Epidermal melanocyte (primary cell): ENCODE measurements around the gene HPSE.
A peak's percentile ranks its signal among the peaks of the same experiment; 100 is the strongest.

ENCODE experiments used
- DNase-seq: peaks from one replicate; pipeline ENCODE4 v3.0.0; 2011; ENCODE audit warnings: low spot score; ENCODE audit not compliant: insufficient read length

Gene HPSE

DNA sequence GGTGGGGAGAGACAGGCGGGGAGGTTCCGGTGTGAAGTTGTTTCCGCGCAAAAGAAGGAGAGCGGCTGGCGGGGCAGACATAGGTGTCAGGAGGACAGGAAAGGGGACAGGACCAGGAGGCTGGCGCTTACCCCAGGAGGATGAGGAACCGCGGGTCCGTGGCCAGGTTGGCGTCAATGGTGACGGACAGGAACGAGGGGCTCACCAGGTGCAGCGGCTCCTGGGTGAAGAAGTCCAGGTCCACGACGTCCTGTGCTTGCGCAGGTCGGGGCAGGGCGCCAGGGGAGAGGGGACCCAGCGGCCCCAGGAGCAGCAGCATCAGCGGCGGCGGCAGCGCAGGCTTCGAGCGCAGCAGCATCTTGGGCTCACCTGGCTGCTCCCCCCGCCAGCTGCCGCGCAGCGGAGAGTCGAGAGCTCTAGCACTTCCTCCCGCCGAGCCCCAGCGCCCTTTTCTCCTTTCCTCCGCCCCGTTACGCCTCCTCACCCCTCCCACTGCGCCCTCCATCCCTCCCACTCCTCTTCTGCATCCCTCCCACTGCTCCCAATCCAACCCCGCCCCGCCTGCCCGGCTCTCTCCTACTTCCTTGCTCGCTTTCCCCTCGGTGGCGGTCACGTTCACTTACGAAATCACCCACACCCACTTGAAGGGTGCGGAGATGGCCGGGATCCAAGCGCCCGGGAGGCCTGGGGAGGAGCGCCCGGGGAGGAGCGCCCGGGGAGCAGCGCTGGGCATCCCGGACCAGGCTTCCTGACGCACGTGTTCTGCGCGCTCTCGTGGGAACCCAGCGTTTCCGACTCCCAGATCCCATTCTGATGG is at the start of gene HPSE:
HPSE (minus strand) TSS at position 424 of the 817 bp plus-strand sequence; CDS start at position 358, 66 bp downstream.
- DNase-seq: no peak

DNA sequence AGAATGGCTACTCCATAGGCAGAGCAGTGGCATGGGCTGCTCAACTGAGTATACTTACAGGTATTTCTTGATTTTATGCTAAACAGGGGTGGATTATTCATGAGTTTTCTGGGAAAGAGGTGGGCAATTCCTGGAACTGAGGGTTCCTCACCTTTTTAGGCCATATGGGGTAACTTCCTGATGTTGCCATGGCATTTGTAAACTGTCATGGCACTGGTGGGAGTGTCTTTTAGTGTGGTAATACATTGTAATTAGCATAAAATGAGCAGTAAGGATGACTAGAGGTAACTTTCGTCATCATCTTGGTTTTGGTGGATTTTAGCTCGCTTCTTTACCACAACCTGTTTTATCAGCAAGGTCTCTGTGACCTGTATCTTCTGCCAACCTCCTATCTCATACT is 48.2 kb upstream of the HPSE start:
- no peak for DNase-seq

DNA sequence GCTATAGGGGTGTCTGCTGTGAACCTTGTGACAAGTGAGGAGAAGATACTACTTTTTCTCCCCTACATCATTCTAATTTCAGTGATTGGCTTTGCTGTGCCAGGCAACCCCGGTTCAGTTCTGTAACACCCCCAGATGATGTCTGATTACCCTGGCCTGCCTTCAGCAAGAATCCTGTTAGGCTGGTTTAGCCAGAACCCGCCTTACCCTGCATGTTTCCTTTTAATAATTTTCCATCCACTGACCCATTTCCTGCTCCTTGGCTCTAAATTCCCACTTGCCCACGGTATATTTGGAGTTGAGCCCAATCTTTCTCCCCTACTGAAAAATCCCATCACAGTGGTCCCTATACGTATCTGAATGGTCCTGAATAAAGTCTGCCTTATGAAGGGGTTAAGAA is 46.5 kb upstream of the HPSE start:
- no peak for DNase-seq

DNA sequence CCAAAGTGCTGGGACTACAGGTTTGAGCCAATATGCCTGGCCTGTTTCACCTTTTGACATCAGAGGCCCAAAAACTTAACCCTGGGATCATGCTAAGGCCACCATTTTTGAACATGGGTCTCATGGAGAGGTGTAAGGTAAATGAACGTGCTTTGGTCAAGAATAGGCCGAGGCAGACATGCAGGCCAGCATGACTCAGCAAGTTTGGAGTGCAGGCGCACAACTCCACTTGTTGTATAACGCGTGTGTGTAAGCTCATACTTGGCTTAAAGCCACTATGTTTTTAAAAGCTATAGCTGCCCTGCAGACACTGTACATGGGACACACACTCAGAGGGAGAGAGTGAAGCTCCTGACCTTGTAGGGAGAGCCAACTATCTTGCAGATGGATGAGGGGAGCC is 43.8 kb upstream of the HPSE start:
- DNase-seq: no peak

DNA sequence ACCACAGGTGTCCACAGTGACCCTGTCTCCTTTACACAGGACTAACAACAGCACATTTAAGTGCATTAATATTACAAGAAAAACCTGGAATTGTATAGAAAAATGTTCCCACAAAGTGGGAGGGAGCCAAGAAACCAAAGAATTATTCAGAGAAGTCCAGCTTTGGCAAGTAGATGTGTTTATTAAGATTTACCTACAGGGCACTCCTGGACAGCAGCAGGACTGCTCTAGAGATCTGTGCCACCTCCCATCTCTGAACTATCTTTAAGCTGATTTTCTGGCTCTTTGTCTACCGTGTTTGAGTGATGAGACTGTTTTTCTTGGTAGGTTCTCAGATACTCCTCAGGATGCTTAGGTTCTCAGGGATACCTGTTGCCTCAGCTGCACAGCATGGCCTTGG is 38.3 kb upstream of the HPSE start:
- no peak for DNase-seq

DNA sequence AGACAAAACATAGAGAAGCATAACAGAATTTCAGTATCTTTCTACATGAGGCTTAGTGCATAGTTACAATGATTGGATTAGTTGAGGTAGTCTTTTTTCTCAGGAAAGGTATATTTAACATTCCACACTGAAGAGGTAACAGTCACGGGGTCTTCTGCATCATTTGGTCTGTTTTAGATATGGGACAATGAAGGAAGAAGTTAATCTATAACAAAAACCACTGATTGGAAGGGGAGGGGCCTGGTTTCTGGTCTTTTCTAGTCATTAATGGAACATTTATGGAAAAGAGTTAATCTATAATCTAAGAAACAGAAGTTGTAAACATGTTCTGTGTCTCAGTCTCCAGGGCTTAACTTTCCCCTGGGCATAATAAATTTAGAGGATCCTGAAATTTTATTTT is 37.3 kb upstream of the HPSE start:
- no peak for DNase-seq

DNA sequence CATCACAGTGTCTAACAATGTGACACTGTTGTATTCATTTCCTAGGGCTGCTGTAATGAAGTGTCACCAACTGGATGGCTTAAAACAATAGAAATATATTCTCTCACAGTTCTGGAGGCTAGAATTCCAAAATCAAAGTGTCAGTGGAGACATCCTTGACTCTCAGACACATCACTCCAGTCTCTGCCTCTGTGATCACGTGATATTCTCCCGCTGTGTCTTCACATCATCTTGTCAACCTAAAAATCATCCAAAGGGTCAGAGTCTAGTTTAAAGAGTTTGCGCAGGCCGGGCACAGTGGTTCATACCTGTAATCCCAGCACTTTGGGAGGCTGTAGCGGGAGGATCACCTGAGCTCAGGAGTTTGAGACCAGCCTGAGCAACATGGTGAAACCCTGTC is 36.6 kb upstream of the HPSE start:
- no peak for DNase-seq

DNA sequence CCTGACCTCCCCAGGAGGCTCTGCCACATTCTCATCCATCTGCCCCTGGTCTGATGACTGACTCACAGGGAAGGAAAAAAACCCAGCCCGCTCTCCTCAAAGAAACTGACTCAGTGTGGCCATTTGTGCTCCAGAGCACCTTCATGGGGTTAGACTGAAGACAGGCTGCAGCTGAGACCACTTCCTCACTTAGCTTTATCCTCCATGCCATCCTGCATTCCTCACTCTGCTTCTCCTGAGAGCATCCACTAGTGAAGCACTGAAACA is 35.9 kb upstream of the HPSE start:
- no peak for DNase-seq

DNA sequence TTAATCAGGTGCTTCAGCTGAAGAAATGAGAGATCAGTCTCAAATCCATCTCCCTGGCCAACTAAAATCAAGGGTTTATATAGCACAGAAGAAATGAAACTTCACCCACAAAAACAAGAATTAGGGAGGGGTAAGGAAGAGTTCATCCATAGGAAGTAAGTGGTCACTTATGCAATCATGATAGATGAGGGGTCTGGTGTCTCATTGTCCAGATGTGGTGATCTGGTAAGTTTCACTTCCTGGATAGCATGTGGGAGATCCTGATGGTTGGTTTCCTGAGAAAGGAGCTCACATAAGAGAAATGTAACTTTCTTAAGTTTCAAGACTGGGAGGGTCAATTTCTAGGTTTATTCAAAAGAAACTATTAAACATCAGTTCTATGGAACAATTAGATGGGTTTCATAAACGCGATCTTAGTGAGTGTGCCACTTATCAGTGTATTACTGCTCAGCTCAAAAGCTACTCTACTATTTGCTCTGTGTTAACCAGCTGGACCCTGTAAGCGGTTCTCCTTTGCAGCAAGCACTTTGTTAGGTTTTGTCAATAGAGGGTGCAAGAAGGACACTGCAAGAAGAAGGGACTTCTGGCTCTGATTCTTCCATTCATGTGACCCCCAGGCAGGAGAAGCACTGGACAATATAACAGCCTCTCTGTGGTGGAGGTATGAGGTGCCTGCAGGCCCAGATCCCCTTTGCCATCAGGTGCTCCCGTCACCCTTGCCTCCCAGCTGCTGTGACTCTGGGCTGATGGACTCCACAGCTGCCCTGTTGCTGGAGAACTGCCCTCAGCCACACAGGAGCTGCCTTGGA is 35.4 kb upstream of the HPSE start:
- no peak for DNase-seq

DNA sequence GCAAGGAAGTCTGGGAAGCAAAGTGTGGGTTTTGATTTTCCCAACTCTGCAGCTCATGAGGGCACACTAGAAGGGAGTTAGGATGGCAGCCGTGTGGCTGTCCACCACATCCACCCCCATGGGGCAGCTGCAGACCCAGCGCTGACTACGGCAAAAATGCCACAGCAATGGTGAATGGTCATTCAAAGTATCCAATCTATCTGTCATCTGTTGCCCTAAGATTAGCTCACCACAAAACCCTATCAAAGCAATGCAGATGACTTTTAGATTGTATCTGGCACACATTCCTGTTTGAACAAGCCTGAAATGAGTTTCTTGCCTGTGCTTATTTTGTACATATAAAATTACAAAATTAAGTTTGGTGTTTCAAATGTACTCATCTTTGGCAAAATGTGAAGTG is 29.7 kb upstream of the HPSE start:
- DNase-seq: no peak

DNA sequence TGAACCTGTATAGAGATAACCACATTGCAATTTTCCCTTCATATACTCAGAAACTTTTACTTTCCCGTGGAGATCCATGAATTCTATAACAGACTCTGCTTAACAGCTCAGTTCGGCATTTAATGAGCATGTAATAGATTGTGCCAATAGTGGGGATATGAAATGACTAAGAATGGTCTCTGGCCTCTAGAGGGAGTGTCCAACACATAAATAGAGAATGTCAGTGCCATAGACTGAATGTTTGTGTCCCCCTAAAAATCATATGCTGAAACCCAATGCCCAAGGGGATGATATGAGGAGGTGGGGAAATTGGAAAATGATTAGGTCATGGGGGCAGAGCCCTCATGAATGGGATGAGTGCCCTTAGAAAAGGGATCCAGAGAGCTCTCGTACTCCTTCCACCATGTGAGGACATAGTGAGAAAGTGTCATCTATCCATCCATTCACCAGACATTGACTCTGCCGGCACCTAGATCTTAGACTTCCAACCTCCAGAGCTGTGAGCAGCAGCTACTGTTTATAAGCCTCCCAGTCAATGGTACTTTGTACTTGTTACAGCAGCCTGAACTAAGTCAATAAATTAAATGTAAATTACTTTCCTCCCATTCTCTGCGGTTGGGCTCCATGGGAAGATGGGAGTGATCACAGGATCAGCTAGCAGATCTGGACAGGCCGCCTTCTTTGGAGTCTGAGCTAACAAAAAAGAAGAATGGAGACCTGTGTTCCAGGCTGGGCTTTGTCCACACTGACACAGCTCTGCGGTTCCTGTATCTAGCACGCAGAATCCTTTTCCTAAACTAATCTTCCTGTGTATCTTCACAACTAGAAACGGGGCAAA is 28.1 kb upstream of the HPSE start:
- no peak for DNase-seq

DNA sequence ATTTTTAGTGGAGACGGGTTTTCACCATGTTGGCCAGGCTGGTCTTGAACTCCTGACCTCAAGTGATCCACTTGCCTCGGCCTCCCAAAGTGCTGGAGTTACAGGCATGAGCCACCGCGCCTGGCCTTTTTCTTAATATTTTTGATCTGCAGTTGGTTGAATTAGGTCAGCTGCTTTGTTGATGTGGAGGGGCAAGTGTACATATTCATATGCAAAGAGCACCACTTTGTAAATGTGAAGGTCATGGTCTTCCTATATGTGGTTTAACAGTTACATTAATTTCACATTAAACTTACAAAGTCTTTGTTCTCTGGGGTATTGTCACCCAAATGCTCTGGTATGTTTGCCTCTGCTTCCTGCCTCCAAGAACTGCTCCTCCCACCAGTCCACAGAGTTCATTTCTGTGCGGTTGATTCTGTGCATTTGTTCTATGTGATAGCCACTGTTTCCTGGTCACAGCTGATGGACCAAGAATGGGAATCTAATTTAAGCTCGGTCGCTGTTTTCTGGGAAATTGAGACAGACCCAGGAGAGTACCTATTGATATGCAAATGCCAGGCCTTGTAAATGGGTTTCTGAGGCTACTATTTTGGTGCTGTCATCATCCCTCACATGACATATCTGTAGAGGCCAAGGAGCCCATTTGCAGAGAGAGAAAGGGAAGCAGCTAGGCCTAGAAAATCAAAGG is 26.9 kb upstream of the HPSE start:
- no peak for DNase-seq

DNA sequence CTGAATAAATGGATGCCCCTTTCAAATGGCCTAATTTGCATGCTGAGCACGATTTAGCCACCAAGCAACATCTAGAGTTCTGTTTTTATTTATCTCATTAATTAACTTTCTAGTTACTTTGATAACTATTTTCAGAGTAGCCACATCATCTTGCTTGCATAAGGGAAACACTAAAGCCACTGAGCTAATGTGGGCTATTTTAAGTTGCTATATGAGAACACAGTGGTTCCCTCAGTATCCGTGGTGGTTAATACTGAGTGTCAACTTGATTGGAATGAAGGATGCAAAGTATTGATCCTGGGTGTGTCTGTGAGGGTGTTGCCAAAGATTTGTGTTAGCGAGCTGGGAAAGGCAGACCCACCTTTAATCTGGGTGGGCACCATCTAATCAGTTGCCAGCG is 25.4 kb upstream of the HPSE start:
- DNase-seq: no peak

DNA sequence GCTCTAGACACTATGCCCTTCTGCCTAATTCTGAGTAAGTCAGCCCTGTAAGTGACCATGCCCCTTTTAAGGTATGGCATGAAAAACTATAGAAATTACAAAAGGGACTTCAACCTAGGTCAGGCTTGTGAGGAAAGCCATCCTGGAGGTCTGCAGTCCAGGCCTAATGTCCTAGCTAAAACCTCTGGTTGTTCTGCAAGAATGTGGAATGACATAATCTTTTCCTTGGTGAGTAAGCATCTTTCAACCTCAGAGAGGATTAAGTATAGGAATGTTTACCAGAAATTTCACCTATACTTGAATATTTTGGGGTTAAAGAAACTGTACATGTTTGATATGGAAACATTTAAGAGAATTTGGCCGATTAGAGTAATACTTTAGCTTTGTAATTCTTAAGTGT is 23.8 kb upstream of the HPSE start:
- DNase-seq: no peak

DNA sequence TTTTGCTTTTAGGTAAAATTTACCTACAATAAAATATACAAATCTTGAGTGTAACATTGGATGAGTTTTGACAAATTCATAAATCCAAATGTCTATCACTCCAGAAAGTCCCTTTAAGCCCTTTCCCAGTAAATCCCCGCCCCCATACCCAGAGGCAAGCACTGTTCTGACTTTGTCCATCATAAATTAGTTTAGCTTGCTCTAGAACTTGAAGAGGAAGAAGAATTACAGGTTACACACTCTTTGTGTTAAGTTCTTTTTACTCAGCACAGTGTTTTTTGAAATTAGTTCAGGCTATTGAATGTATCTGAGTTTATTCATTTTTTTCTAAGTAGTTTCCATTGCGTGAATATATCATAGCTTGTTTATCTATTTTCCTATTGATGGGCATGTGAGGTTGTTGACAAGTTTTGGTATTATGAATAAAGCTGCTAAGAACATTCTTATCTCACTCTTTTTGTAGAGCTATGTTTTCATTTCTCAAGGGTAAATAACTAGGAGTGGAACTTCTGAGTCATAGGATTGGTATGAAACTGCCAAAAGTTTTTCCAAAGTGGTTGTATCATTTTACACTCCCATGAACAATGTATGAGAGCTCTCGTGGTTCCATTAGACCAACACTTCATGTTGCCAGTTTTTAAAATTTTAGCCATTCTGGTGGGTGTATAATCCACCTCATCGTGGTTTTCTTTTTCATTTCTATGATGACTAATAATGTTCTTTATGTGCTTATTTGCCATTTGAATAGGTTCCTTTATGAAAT is 22.4 kb upstream of the HPSE start:
- DNase-seq: peak; percentile 36

DNA sequence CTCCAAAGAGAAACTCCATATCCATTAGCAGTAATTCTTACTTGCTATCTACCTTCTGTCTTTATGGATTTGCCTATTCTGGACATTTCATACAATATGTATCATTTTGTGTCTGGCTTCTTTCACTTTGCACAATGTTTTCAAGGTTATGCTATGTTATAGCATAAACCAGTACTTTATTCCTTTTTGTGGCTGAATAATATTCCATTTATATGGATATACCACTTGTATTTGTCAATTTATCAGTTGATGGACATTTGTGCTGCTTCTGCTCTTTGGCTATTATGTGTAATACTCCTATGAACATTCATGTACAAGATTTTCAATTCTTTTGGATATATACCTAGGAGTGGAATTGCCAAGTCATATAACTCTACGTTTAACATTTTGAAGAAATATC is 18.9 kb upstream of the HPSE start:
- DNase-seq: no peak

DNA sequence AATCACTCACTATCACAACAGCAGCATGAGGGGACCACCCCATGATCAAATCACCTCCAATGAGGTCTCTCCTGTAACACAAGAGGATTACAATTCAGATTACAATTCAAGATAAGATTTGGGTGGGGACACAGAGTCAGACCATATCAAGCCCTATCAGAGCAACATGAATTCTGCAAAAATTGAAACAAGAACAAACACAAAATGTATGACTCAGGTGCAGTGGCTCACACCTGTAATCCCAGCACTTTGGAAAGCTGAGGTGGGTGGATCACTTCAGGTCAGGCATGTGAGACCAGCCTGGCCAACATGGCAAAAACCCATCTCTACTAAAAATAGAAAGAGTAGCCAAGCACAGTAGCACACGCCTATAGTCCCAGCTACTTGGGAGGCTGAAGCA is 13.4 kb upstream of the HPSE start:
- no peak for DNase-seq

DNA sequence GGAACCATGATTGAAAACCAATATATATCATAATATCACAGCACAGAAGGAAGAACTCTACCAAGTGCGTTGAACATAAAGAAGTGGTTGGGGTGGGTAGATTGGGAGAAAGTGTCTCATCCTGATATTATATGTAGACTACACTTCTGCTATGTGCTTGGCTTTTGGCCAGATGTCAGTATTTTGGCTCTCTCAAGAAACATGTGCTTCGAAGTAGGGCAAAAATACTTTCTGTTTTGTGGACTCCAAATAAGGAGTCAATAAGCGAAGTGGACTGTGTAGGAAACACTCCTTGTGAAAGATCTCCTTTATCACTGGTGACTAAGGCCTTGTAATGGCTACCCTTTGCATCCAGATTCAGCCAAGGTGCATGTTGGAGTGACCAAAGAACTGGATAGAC is 7.8 kb upstream of the HPSE start:
- DNase-seq: no peak

DNA sequence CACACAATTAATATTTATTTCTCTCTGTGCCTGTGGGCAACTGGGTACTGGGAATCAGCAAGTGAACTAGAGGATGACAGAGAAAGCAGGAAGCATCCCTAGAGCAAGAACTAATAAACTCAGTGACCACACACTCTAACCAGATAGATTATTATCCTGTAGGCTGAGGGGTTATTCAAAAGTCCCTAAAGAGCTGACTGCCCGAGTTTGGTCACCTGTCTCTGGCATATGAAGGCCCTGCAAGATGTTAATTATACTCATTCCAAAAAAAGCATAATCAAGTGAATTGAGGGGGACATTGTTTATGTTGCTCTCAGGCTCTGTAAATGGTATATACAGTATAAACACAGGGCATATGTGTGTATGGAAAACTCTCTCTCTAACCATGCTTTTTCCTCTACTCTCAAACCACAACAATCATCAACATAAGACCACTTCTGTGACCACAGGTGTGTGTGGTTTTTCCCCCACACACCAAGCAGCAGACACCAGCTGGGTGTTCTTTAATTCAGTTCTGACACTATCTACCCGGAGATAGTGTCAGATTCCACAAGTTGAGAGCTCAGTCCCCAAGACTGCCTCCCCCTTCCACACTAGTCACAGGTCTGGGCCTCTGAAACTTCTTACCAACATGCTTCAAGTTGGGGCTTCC is 6.2 kb upstream of the HPSE start:
- DNase-seq: no peak

DNA sequence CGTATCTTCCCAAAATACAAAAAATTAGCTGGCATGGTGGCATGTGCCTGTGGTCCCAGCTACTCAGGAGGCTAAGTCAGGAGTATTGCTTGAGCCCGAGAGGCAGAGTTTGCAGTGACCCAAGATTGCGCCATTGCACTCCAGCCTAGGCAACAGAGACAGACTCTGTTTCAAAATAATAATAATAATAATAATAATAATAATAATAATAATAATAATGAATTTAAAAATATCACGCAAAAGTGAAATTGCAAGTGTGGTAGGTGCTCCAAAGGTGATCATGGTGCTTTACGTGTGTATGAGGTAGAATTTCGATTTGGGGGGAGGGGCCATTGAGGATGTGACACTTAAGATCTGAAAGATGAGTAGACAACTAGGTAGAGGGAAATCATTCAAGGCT is 4.9 kb upstream of the HPSE start:
- no peak for DNase-seq
